ENCODE measurements around the gene ABTB1. TPM values are rescaled to one million over a fixed set of nuclear protein-coding genes. Genes with fewer than 3 reads are reported as not detected.

The ABTB1 gene
- total and polyA plus RNA-seq, 2 donors (not counting 1 experiment from before 2014, with no cell fraction given): 141 to 259 TPM

DNA sequence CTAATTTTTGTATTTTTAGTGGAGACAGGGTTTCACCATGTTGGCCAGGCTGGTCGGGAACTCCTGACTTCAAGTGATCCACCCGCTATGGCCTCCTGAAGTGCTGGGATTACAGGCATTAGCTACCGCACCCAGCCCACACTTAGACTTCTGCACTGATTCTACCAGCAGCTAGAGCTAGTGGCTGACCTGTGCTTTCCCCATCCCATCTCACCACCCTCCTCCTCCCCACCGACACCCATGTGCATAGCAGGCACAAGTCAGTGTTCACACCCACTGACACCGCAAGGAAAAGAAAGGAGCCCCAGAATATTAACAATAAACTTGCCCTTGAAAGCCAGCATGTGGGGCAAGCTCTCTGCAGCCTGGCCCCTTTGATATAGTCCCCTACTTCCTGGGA, 11.2 kb upstream of the ABTB1 start:
- H3K4me2 ChIP-seq (replicated peaks; ENCODE audit: low read depth, low read length, poor library complexity, severe bottlenecking): no peak overlapping the region
- H3K4me1 Mint-ChIP-seq: no peaks in the 10 kb centered on the region

GRCh38 chr3:127662001-127662469, 10.7 kb upstream of the ABTB1 start:
- no peaks in the 10 kb centered on the region for H4K20me1 ChIP-seq (ENCODE audit: control insufficient read depth, insufficient read depth, low read length, poor library complexity, severe bottlenecking)
- no peak overlapping the region for H2AFZ ChIP-seq (ENCODE audit: insufficient read depth, low read depth, low read length, poor library complexity, severe bottlenecking)
- intact Hi-C loops (cut with micrococcal nuclease): no loop called here
- POLR2A ChIA-PET: no interaction called here
- no peaks in the 10 kb centered on the region for H3K36me3 ChIP-seq (replicated peaks in 1 of 2; ENCODE audit: control extremely low read depth in 1 of 2, control insufficient read depth in 1 of 2, extremely low read depth in 1 of 2, insufficient read depth in 2 of 2, low read length in 1 of 2)
- no peaks in the 10 kb centered on the region for H3K27me3 ChIP-seq (replicated peaks in 1 of 4; ENCODE audit: control extremely low read depth in 1 of 4, control insufficient read depth in 3 of 4, insufficient read depth in 4 of 4, low read length in 3 of 4)
- no peak overlapping the region for H3K27ac ChIP-seq (ENCODE audit: low read length in 2 of 2)
- 94% methylated on average over 8 of the region's 11 CpGs for WGBS (ENCODE audit: insufficient coverage)
- H3K79me2 ChIP-seq (ENCODE audit: control insufficient read depth, insufficient read depth, low read length): no peaks in the 10 kb centered on the region
- H3K4me3 Mint-ChIP-seq: no peak overlapping the region
- no peak overlapping the region for H3K9ac ChIP-seq (ENCODE audit: low read length)
- no peak overlapping the region for H3K4me2 ChIP-seq (replicated peaks; ENCODE audit: low read depth, low read length, poor library complexity, severe bottlenecking)
- TF ChIP-seq EZH2 (IDR thresholded peaks at IDR 0.05; ENCODE audit: borderline replicate concordance, insufficient read depth, low read depth, low read length, poor library complexity, severe bottlenecking): no peak
- no peak for ATAC-seq (ENCODE audit: low read depth)
- no peak overlapping the region for H3K4me3 ChIP-seq (ENCODE audit: control extremely low read depth in 1 of 5, extremely low read depth in 1 of 5, insufficient read depth in 1 of 5, low read depth in 2 of 5, low read length in 4 of 5)
- H3K9me3 Mint-ChIP-seq (ENCODE audit: insufficient read depth): no peaks in the 10 kb centered on the region
- H3K27ac Mint-ChIP-seq: no peak overlapping the region
- CTCF ChIA-PET: no interaction called here
- no peak for DNase-seq
- no peaks in the 10 kb centered on the region for H3K4me1 Mint-ChIP-seq
- no peaks in the 10 kb centered on the region for H3K27me3 Mint-ChIP-seq
- H3K4me1 ChIP-seq (ENCODE audit: control insufficient read depth in 2 of 2, insufficient read depth in 2 of 2, low read length in 2 of 2): no peaks in the 10 kb centered on the region
- no peaks in the 10 kb centered on the region for H3K9me3 ChIP-seq (ENCODE audit: control extremely low read depth in 1 of 3, control insufficient read depth in 2 of 3, insufficient read depth in 1 of 3, low read length in 2 of 3)

More for the DNA sequence above, 11.2 kb upstream of the ABTB1 start:
- Mint-ChIP-seq H3K4me3 (no peak overlapping the region), H3K27me3 (no peaks in the 10 kb centered on the region), H3K9me3 (ENCODE audit: insufficient read depth) (no peaks in the 10 kb centered on the region), H3K27ac (no peak overlapping the region)
- POLR2A ChIA-PET: no interaction called here
- no peaks in the 10 kb centered on the region for H3K4me1 ChIP-seq (ENCODE audit: control insufficient read depth in 2 of 2, insufficient read depth in 2 of 2, low read length in 2 of 2)
- H3K9ac ChIP-seq (ENCODE audit: low read length): no peak overlapping the region
- H3K36me3 ChIP-seq (replicated peaks in 1 of 2; ENCODE audit: control extremely low read depth in 1 of 2, control insufficient read depth in 1 of 2, extremely low read depth in 1 of 2, insufficient read depth in 2 of 2, low read length in 1 of 2): no peaks in the 10 kb centered on the region
- no peaks in the 10 kb centered on the region for H3K27me3 ChIP-seq (replicated peaks in 1 of 4; ENCODE audit: control extremely low read depth in 1 of 4, control insufficient read depth in 3 of 4, insufficient read depth in 4 of 4, low read length in 3 of 4)
- 100% methylated on average over 5 of the region's 5 CpGs for WGBS (ENCODE audit: insufficient coverage)
- TF ChIP-seq EZH2 (IDR thresholded peaks at IDR 0.05; ENCODE audit: borderline replicate concordance, insufficient read depth, low read depth, low read length, poor library complexity, severe bottlenecking): no peak
- TF ChIP-seq, protein P1, sequence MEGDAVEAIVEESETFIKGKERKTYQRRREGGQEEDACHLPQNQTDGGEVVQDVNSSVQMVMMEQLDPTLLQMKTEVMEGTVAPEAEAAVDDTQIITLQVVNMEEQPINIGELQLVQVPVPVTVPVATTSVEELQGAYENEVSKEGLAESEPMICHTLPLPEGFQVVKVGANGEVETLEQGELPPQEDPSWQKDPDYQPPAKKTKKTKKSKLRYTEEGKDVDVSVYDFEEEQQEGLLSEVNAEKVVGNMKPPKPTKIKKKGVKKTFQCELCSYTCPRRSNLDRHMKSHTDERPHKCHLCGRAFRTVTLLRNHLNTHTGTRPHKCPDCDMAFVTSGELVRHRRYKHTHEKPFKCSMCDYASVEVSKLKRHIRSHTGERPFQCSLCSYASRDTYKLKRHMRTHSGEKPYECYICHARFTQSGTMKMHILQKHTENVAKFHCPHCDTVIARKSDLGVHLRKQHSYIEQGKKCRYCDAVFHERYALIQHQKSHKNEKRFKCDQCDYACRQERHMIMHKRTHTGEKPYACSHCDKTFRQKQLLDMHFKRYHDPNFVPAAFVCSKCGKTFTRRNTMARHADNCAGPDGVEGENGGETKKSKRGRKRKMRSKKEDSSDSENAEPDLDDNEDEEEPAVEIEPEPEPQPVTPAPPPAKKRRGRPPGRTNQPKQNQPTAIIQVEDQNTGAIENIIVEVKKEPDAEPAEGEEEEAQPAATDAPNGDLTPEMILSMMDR (IDR thresholded peaks at IDR 0.05): no peak
- CTCF ChIA-PET: no interaction called here
- no peaks in the 10 kb centered on the region for H4K20me1 ChIP-seq (ENCODE audit: control insufficient read depth, insufficient read depth, low read length, poor library complexity, severe bottlenecking)
- DNase-seq (no peak), ATAC-seq (ENCODE audit: low read depth) (no peak)
- no peaks in the 10 kb centered on the region for H3K9me3 ChIP-seq (ENCODE audit: control extremely low read depth in 1 of 3, control insufficient read depth in 2 of 3, insufficient read depth in 1 of 3, low read length in 2 of 3)
- no peak overlapping the region for H3K4me3 ChIP-seq (ENCODE audit: control extremely low read depth in 1 of 5, extremely low read depth in 1 of 5, insufficient read depth in 1 of 5, low read depth in 2 of 5, low read length in 4 of 5)
- no peak overlapping the region for H3K27ac ChIP-seq (ENCODE audit: low read length in 2 of 2)
- intact Hi-C loops (cut with micrococcal nuclease): no loop called here
- no peak overlapping the region for H2AFZ ChIP-seq (ENCODE audit: insufficient read depth, low read depth, low read length, poor library complexity, severe bottlenecking)
- no peaks in the 10 kb centered on the region for H3K79me2 ChIP-seq (ENCODE audit: control insufficient read depth, insufficient read depth, low read length)
